ENCODE results near the gene MSGN1.

DNA sequence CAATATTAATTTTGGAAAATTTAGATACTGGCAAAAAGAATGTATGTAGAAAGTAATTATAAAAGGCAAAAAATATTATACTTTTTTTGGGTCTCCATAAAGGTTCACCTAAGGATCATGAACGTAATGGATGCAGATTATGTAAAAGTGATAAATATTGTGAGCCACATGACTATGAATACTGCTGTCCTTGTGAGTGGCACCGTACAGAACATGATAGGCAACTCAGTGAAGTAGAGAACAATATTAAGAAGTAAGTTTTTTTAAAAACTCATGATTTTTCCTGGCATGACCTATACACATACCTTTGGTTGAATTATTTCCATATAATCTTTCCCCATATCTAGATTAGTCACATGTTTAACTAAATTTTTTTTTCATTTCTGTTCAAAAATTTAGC is 43.7 kb upstream of the MSGN1 start:
- TF ChIP-seq, protein P1, sequence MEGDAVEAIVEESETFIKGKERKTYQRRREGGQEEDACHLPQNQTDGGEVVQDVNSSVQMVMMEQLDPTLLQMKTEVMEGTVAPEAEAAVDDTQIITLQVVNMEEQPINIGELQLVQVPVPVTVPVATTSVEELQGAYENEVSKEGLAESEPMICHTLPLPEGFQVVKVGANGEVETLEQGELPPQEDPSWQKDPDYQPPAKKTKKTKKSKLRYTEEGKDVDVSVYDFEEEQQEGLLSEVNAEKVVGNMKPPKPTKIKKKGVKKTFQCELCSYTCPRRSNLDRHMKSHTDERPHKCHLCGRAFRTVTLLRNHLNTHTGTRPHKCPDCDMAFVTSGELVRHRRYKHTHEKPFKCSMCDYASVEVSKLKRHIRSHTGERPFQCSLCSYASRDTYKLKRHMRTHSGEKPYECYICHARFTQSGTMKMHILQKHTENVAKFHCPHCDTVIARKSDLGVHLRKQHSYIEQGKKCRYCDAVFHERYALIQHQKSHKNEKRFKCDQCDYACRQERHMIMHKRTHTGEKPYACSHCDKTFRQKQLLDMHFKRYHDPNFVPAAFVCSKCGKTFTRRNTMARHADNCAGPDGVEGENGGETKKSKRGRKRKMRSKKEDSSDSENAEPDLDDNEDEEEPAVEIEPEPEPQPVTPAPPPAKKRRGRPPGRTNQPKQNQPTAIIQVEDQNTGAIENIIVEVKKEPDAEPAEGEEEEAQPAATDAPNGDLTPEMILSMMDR (conservative IDR thresholded peaks at IDR 0.05) = no peak
- no peak for TF ChIP-seq EZH2 (IDR thresholded peaks at IDR 0.05; ENCODE audit: low read depth)

All from PC-9 (cell line).